ENCODE measurements around the gene DCTD. TPM values are rescaled to one million over a fixed set of nuclear protein-coding genes. Genes with fewer than 3 reads are reported as not detected.

The DCTD gene
- total and polyA plus RNA-seq, 10 donors, result 40.4 to 97.2 (median 72.7) TPM

DNA sequence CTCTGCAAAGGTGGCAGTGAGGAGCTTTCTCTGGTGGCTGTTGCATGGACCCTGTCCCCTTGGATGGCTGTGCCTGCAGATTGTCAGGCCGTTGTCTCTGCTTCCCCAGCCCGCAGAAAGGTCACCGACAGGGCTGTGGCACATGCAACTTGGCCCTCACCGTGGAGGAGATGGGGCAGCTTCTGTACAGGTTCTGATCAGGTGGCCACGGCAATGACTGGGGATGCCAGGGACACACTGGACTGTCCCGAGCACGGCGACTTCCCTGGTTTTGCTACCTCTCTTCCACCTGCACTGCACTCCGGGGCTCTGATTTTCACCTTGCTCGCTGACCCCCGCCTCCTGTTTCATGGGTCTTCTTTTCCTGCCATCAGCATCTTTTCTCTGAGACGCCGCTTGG is 43.5 kb downstream of the DCTD start:
- WGBS, 5 donors, result 94 to 98% (median 95%) methylated on average over 13 of the region's 13 CpGs
- Histone ChIP-seq H3K36me3 (peaks cover 0 to 46% (median 0%) of the 10 kb centered on the region in 6 donors), H3K27me3 (replicated peaks in 1 of 7) (peaks cover 0 to 22% (median 0%) of the 10 kb centered on the region in 7 donors), H3K27ac (no peak overlapping the region), H3K4me3 (no peak overlapping the region), H3K9me3 (no peaks in the 10 kb centered on the region), H3K4me1 (peaks cover 0 to 38% (median 18%) of the 10 kb centered on the region in 6 donors)
- DNase-seq, result peak; percentile 74
- intact Hi-C loops (cut with DNase I; ENCODE audit: low total_unique reads), result no loop called here
- TF ChIP-seq POLR2A (IDR thresholded peaks at IDR 0.05), result no peak
- TF ChIP-seq, protein P1, sequence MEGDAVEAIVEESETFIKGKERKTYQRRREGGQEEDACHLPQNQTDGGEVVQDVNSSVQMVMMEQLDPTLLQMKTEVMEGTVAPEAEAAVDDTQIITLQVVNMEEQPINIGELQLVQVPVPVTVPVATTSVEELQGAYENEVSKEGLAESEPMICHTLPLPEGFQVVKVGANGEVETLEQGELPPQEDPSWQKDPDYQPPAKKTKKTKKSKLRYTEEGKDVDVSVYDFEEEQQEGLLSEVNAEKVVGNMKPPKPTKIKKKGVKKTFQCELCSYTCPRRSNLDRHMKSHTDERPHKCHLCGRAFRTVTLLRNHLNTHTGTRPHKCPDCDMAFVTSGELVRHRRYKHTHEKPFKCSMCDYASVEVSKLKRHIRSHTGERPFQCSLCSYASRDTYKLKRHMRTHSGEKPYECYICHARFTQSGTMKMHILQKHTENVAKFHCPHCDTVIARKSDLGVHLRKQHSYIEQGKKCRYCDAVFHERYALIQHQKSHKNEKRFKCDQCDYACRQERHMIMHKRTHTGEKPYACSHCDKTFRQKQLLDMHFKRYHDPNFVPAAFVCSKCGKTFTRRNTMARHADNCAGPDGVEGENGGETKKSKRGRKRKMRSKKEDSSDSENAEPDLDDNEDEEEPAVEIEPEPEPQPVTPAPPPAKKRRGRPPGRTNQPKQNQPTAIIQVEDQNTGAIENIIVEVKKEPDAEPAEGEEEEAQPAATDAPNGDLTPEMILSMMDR (IDR thresholded peaks at IDR 0.05 in 8 of 11, conservative IDR thresholded peaks at IDR 0.05 in 3 of 11), result no peak
- TF ChIP-seq POLR2AphosphoS5 (IDR thresholded peaks at IDR 0.05), result no peak

DNA sequence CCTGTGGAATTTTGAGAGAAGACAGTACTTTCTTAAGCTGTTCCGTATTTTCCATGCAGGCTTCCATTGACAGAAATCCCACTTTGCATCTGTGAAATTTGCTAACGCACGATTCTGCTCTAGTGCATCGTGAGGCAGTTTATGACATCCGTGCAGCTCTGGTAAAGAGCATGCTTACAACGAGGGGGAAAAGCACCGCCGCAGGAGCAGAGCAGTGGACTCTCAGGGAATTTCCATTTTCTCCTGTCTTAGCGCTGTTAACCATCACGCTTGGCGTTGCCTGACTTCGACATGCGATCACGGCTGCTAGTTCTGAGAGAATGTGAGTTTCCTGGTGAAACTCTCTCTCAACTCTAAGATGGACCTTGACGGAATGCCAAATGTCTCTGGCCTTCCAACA is 43.9 kb downstream of the DCTD start:
- no peak for TF ChIP-seq POLR2A (IDR thresholded peaks at IDR 0.05)
- TF ChIP-seq POLR2AphosphoS5 (IDR thresholded peaks at IDR 0.05), result no peak
- TF ChIP-seq, protein P1 (IDR thresholded peaks at IDR 0.05 in 8 of 11, conservative IDR thresholded peaks at IDR 0.05 in 3 of 11), result no peak
- Histone ChIP-seq H3K27ac (no peak overlapping the region), H3K4me3 (no peak overlapping the region), H3K4me1 (peaks cover 0 to 38% (median 18%) of the 10 kb centered on the region in 6 donors), H3K27me3 (replicated peaks in 1 of 7) (peaks cover 0 to 22% (median 0%) of the 10 kb centered on the region in 7 donors), H3K9me3 (no peaks in the 10 kb centered on the region), H3K36me3 (peaks cover 0 to 46% (median 0%) of the 10 kb centered on the region in 6 donors)
- intact Hi-C loops (cut with DNase I; ENCODE audit: low total_unique reads), result no loop called here
- peak; percentile 53 for DNase-seq
- WGBS, 5 donors, result 89 to 93% (median 92%) methylated on average over 15 of the region's 15 CpGs

DNA sequence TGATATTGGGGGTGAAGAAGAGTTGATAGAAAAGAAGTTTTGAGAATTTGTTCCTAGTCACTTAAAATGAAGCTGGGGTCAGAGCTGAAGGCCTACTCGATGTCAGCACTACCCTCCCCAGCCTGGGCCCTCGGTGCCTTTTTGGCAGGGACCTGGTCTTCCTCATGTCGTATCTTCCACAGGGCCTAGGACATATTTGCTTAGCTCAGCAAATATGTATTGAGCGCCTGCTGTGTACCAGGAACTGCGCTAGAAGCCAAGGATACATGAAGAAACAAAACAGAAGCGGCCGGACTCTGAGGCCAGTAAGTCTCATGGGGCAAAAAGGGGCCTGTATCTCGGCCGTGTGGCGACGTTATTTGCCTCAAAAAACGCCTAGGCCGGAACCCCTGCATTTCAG is 44.3 kb downstream of the DCTD start:
- TF ChIP-seq POLR2AphosphoS5 (IDR thresholded peaks at IDR 0.05) (no peak), POLR2A (IDR thresholded peaks at IDR 0.05) (no peak)
- TF ChIP-seq, protein P1 (IDR thresholded peaks at IDR 0.05 in 8 of 11, conservative IDR thresholded peaks at IDR 0.05 in 3 of 11), result no peak
- peak; percentile 36 for DNase-seq
- 91 to 93% (median 93%) methylated on average over 13 of the region's 13 CpGs for WGBS, 5 donors
- no peak overlapping the region for H3K27ac ChIP-seq
- peaks cover 0 to 38% (median 18%) of the 10 kb centered on the region in 6 donors for H3K4me1 ChIP-seq
- H3K4me3 ChIP-seq, result no peak overlapping the region
- H3K36me3 ChIP-seq, result peaks cover 0 to 46% (median 0%) of the 10 kb centered on the region in 6 donors
- no peaks in the 10 kb centered on the region for H3K9me3 ChIP-seq
- intact Hi-C loops (cut with DNase I; ENCODE audit: low total_unique reads), result no loop called here
- H3K27me3 ChIP-seq (replicated peaks in 1 of 7), result peaks cover 0 to 22% (median 0%) of the 10 kb centered on the region in 7 donors

DNA sequence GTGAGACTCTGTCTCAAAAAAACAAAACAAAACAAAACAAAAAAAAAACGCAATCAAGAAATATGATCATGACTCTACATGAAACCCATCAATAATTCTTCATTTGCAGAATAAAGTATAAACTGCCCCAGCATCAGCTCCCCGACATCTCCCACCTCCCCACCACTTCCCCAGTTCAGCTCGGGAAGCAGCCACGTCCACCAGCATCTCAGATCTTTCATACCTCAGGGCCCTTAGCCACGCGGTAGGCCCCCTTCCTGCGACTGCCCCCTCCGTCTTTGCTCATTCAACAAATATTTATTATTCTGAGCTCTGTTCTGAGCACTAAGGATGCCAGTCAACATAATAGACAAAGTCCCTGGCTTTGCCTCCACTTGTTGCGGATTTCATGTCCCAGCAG is 45.6 kb downstream of the DCTD start:
- TF ChIP-seq POLR2A (IDR thresholded peaks at IDR 0.05) (no peak), POLR2AphosphoS5 (IDR thresholded peaks at IDR 0.05) (no peak)
- TF ChIP-seq, protein P1 (IDR thresholded peaks at IDR 0.05 in 8 of 11, conservative IDR thresholded peaks at IDR 0.05 in 3 of 11), result no peak
- Histone ChIP-seq H3K4me1 (peaks cover 0 to 38% (median 18%) of the 10 kb centered on the region in 6 donors), H3K36me3 (peaks cover 0 to 41% (median 0%) of the 10 kb centered on the region in 6 donors), H3K4me3 (no peak overlapping the region), H3K27me3 (replicated peaks in 1 of 7) (peaks cover 0 to 22% (median 0%) of the 10 kb centered on the region in 7 donors), H3K9me3 (no peaks in the 10 kb centered on the region), H3K27ac (no peak overlapping the region)
- peak; percentile 64 for DNase-seq
- intact Hi-C loops (cut with DNase I; ENCODE audit: low total_unique reads), result no loop called here
- 78 to 86% (median 84%) methylated on average over 9 of the region's 9 CpGs for WGBS, 5 donors
